HCT116 (cell line): Measurements from ENCODE around the gene SLC24A1. TPM values are rescaled to one million over a fixed set of nuclear protein-coding genes. Genes with fewer than 3 reads are reported as not detected.

ENCODE experiments used
- ATAC-seq: fragments of 200-7000 bp; cut with Tn5 transposase; 2 replicates; pipeline ENCODE4 v1.9.1; 2020; ENCODE audit warnings: mild to moderate bottlenecking, moderate library complexity
- BruUV-seq: library from RNA; stranded (reverse); fragments of 400-500 nt; replicated peaks from 2 replicates; lab custom pipeline; 2021; lab: Mats Ljungman, UMichigan
- CTCF ChIA-PET: fragments of 300-600 bp; sonication (Branson Sonifier 250); formaldehyde crosslinking; loops from one replicate; lab custom pipeline; 2021; ENCODE audit warnings: antibody characterized with exemption; lab: Charles Lee
- POLR2A ChIA-PET: fragments of 300-600, 350-600 bp; sonication (Branson Sonifier 250); formaldehyde crosslinking; loops from one replicate; lab custom pipeline; 2021; ENCODE audit warnings: antibody characterized with exemption; lab: Charles Lee
- RAD21 ChIA-PET, 2 experiments: fragments of 300-600 bp; sonication (Branson Sonifier 250); formaldehyde crosslinking; loops; one replicate each; lab custom pipeline; 2023; ENCODE audit warnings: low total read pairs in 2 of 2; ENCODE audit not compliant: uncharacterized antibody in 2 of 2, unreplicated experiment in 2 of 2, low non-redundant PET in 1 of 2; lab: Charles Lee
- DNase-seq: peaks from one replicate; pipeline ENCODE4 v3.0.0-alpha.2; 2010; ENCODE audit warnings: low read depth, low spot score
- H2AFZ ChIP-seq: fragments of 200-600 bp; shearing (Covaris generic), sonication (generic); 2 replicates; pipeline ENCODE4 v1.6.1; 2017; ENCODE audit warnings: low read depth, mixed run types, mixed read lengths, antibody characterized with exemption, low read length; ENCODE audit not compliant: poor library complexity, severe bottlenecking
- H3K27ac ChIP-seq: 2 replicates; pipeline ENCODE4 v1.5.1; 2012; ENCODE audit warnings: low read depth, low read length
- H3K27me3 ChIP-seq: fragments of 200-600 bp; sonication (generic); 2 replicates; pipeline ENCODE4 v1.6.1; 2016; ENCODE audit warnings: mixed run types, low read length, mixed read lengths; ENCODE audit not compliant: insufficient read depth
- H3K36me3 ChIP-seq, 2 experiments: fragments of 200-500 bp in 1 of 2; fragments of 200-600 bp in 1 of 2; sonication (Bioruptor generic) in 1 of 2; sonication (generic) in 1 of 2; 2 replicates each; pipeline versions ENCODE4 v1.5.1 to v1.6.1; 2014 to 2016; ENCODE audit warnings: low read length in 2 of 2, inconsistent platforms in 1 of 2, mixed read lengths in 1 of 2, mixed run types in 1 of 2; ENCODE audit not compliant: insufficient read depth in 2 of 2, control insufficient read depth in 1 of 2
- H3K4me1 ChIP-seq, 2 experiments: fragments of 200-600 bp in 1 of 2; sonication (generic) in 1 of 2; 2 replicates each; pipeline versions ENCODE4 v1.5.1 to v1.6.1; 2012 to 2017; ENCODE audit warnings: low read length in 2 of 2, inconsistent platforms in 1 of 2, mild to moderate bottlenecking in 1 of 2, mixed read lengths in 1 of 2, mixed run types in 1 of 2, moderate library complexity in 1 of 2; ENCODE audit not compliant: insufficient read depth in 2 of 2, control insufficient read depth in 1 of 2
- H3K4me2 ChIP-seq: fragments of 200-600 bp; sonication (generic); 2 replicates; pipeline ENCODE4 v1.6.1; 2017; ENCODE audit warnings: mixed run types, low read length, mixed read lengths
- H3K4me3 ChIP-seq, 2 experiments: fragments of 200-600 bp in 1 of 2; sonication (generic) in 1 of 2; replicated peaks in 1 of 2; 2 replicates each; pipeline ENCODE4 v1.5.1; 2011 to 2016; ENCODE audit warnings: low read length in 2 of 2, control low read depth in 1 of 2, low read depth in 1 of 2, mild to moderate bottlenecking in 1 of 2, mixed read lengths in 1 of 2, mixed run types in 1 of 2
- H3K79me2 ChIP-seq: fragments of 200-600 bp; sonication (generic); 2 replicates; pipeline ENCODE4 v1.6.1; 2017; ENCODE audit warnings: mild to moderate bottlenecking, mixed run types, low read length, moderate library complexity, mixed read lengths; ENCODE audit not compliant: insufficient read depth
- H3K9ac ChIP-seq: fragments of 200-600 bp; sonication (generic); 2 replicates; pipeline ENCODE4 v1.6.1; 2016; ENCODE audit warnings: low read length, mixed read lengths
- H3K9me2 ChIP-seq: fragments of 200-600 bp; sonication (generic), shearing (Covaris generic); 2 replicates; pipeline ENCODE4 v1.6.1; 2017; ENCODE audit warnings: mixed run types, mild to moderate bottlenecking, moderate library complexity; ENCODE audit not compliant: insufficient read depth
- H3K9me3 ChIP-seq, 2 experiments: fragments of 200-500 bp in 1 of 2; fragments of 200-600 bp in 1 of 2; sonication (Bioruptor generic) in 1 of 2; sonication (generic) in 1 of 2; 2 replicates each; pipeline ENCODE4 v1.6.1; 2014 to 2017; ENCODE audit warnings: low read length in 2 of 2, mixed read lengths in 2 of 2, inconsistent platforms in 1 of 2, low read depth in 1 of 2, mild to moderate bottlenecking in 1 of 2, mixed run types in 1 of 2, moderate library complexity in 1 of 2; ENCODE audit not compliant: control insufficient read depth in 1 of 2, insufficient read depth in 1 of 2
- H4K20me1 ChIP-seq: fragments of 200-600 bp; sonication (generic), shearing (Covaris generic); 2 replicates; pipeline ENCODE4 v1.6.1; 2017; ENCODE audit warnings: mixed run types, mild to moderate bottlenecking, moderate library complexity; ENCODE audit not compliant: insufficient read depth
- CEBPB ChIP-seq: IDR thresholded peaks from 2 replicates; pipeline ENCODE4 v1.6.1; 2012; ENCODE audit warnings: low read depth
- CTCF ChIP-seq, 3 experiments: fragments of 200-600 bp in 1 of 3; sonication (generic) in 1 of 3; IDR thresholded peaks in 2 of 3; conservative IDR thresholded peaks in 1 of 3; 2 replicates each; pipeline ENCODE4 v1.5.1; 2012 to 2017; ENCODE audit warnings: low read depth in 2 of 3, low read length in 2 of 3, antibody characterized with exemption in 1 of 3, borderline replicate concordance in 1 of 3, control low read depth in 1 of 3, mild to moderate bottlenecking in 1 of 3, mixed read lengths in 1 of 3, mixed run types in 1 of 3, moderate library complexity in 1 of 3; ENCODE audit not compliant: insufficient read depth in 1 of 3
- EGR1 ChIP-seq: IDR thresholded peaks from 2 replicates; pipeline ENCODE4 v1.6.1; 2012; ENCODE audit warnings: low read depth
- EZH2phosphoT487 ChIP-seq: fragments of 200-600 bp; IDR thresholded peaks from 2 replicates; pipeline ENCODE4 v1.6.1; 2018; ENCODE audit warnings: antibody characterized with exemption, borderline replicate concordance
- POLR2A ChIP-seq: IDR thresholded peaks from 2 replicates; pipeline ENCODE4 v1.7.0; 2011; ENCODE audit warnings: borderline replicate concordance; ENCODE audit not compliant: insufficient read depth, insufficient read length; ENCODE audit errors: extremely low read depth
- POLR2AphosphoS5 ChIP-seq: IDR thresholded peaks from 2 replicates; pipeline ENCODE4 v1.6.1; 2011; ENCODE audit warnings: mild to moderate bottlenecking, low read depth, low read length, moderate library complexity
- SIN3A ChIP-seq: IDR thresholded peaks from 2 replicates; pipeline ENCODE4 v1.6.1; 2012; ENCODE audit warnings: low read depth
- SP1 ChIP-seq: IDR thresholded peaks from 2 replicates; pipeline ENCODE4 v1.6.1; 2012; ENCODE audit warnings: low read depth
- ZFX ChIP-seq: fragments of 450-650 bp; IDR thresholded peaks from 2 replicates; pipeline ENCODE4 v1.6.1; 2017
- intact Hi-C: fragments of 100-400 bp; cut with micrococcal nuclease; formaldehyde crosslinking; loops from 2 replicates; pipeline ENCODE4 v1.10.0; 2022
- total RNA-seq: library from RNA; stranded (reverse); gene quantifications from one replicate; pipeline ENCODE4 v1.2.1, GENCODE V29; 2021; ENCODE audit not compliant: unreplicated experiment
- TF ChIP-seq, protein P1 (sequence below): IDR thresholded peaks from 2 replicates; pipeline ENCODE4 v1.6.1; 2012

Gene SLC24A1
- total RNA-seq, 1 experiment from 2014 or later, result 15.9 TPM

- no peaks in the 10 kb centered on the region for H3K9me3 ChIP-seq
- no peak overlapping the region for H3K27ac ChIP-seq
- ATAC-seq, result no peak
- DNase-seq, result no peak
- H3K27me3 ChIP-seq, result no peaks in the 10 kb centered on the region
- no peaks in the 10 kb centered on the region for H3K36me3 ChIP-seq
- intact Hi-C loops, result no loop called here
- no peak overlapping the region for H3K4me3 ChIP-seq
- BruUV-seq, result no TSS peak
- TF ChIP-seq CTCF (IDR thresholded peaks at IDR 0.05 in 2 of 3, conservative IDR thresholded peaks at IDR 0.05 in 1 of 3; ENCODE audit: borderline replicate concordance in 1 of 3, insufficient read depth in 1 of 3, low read depth in 2 of 3, low read length in 2 of 3), result no peak
- TF ChIP-seq POLR2A, result no peak
- no peak for TF ChIP-seq EGR1
- TF ChIP-seq CEBPB, result no peak
- no peak for TF ChIP-seq SP1
- TF ChIP-seq POLR2AphosphoS5, result no peak
- TF ChIP-seq ZFX, result no peak
- TF ChIP-seq SIN3A, result no peak
- no peak for TF ChIP-seq EZH2phosphoT487
- TF ChIP-seq, protein P1, sequence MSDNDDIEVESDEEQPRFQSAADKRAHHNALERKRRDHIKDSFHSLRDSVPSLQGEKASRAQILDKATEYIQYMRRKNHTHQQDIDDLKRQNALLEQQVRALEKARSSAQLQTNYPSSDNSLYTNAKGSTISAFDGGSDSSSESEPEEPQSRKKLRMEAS, result no peak
- H3K79me2 ChIP-seq, result no peaks in the 10 kb centered on the region
- no peaks in the 10 kb centered on the region for H3K4me1 ChIP-seq
- no peak overlapping the region for H2AFZ ChIP-seq
- H3K9me2 ChIP-seq, result no peaks in the 10 kb centered on the region
- no peaks in the 10 kb centered on the region for H4K20me1 ChIP-seq
- H3K9ac ChIP-seq, result no peak overlapping the region
- no peak overlapping the region for H3K4me2 ChIP-seq
- POLR2A ChIA-PET, result no interaction called here
- RAD21 ChIA-PET, result no interaction called here
- CTCF ChIA-PET, result no interaction called here
These were observed 58.8 kb downstream of the SLC24A1 start for GRCh38 chr15:65680544-65680943.
